HuH-7 (cell line): ENCODE measurements around the gene RBM10.
A peak's percentile ranks its signal among the peaks of the same experiment; 100 is the strongest.

Experiments
- DNase-seq: peaks from one replicate; pipeline ENCODE4 v3.0.0; 2011; ENCODE audit warnings: low spot score

RBM10 gene

DNA sequence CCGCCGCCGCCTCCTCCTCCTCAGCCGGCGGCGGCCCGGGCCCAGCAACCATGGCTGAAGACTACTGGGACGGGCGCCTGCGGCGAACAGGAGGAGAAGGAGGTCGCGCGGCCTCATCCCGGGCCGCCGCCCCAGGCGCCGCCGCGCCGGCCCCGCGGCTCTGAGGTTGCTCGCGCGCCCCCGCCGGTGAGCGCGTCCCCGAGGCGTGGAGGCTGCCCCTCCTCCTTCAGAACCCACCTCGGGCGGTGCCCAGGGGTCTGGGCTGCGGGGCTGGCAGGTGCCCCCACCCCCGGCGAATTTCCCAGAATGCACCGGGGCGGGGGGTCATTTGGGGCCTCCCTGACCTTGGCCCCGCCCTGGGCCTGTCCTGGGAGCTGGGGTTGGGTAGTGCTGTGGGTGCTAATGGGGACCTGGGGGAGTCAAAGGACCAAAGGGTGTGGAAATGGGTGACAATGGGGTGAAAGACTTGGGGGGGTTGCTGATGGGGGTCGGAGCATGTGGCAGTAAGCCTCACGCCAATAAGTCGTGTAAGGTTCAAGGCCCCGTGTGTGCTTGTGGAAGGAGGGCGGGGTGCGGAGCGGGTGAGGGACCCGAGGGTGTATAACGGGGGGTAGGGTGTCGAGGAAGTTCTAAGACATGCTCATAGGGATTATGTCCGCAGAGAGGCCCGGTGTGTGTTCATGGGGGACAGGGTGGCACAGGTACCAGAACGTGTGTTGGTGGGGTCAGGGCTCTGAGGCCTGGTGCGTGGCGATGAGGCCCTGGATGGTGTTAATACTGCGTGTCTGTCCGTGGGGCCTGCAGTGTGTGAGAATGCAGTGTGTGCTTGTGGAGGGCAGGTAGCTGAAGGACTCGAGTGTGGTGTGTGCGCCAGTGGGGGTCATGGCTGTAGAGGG, 74.1 kb downstream of the RBM10 start:
- peak; percentile 33 for DNase-seq

DNA sequence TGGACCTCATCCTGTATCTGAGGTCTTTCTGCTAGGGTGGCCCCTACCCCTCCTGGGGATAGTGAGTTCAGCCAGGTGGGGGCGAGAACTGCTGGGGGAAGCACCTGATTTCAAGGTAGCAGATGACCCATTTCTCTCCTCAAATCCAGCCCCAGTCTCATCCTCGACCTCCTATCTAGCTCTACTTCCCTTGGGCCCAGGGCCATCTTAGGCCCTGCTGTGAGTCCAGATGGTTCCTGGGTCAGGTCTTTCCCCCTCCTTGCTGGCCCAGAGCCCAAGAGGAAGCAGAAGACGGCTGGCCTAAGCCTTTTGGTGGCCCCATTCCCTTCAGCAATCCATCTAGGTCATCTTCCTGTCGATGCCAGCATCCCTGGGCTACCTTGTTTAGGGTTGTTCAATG, 76.7 kb downstream of the RBM10 start:
- no peak for DNase-seq

DNA sequence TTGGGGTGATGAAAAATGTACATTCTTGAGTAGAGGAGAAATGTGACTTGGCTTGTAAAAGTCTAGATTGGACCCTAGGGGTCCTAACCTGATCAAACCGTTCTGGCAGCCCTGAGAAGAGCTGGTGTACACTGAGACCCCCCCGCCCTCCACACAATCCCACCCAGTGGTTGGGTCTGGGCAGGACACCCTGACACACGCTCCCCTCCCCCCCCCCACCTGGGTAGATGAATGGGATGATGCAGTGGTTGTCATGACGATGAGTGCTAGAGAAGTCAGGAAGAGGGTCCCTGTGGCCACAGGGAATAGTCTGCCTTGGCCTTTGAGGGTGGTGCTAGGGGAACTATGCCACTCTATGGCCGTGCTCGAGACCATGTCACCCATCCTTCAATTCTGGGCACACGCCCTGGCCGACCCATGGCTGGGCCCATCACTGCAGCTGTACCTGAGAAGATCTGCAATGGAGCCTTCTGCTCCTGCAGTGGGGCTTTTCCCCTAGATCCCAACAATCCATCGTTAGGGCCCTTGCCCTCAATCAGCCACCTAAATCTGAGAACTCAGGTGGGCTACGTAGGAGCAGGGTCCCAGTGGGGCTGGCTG, 77.8 kb downstream of the RBM10 start:
- no peak for DNase-seq

DNA sequence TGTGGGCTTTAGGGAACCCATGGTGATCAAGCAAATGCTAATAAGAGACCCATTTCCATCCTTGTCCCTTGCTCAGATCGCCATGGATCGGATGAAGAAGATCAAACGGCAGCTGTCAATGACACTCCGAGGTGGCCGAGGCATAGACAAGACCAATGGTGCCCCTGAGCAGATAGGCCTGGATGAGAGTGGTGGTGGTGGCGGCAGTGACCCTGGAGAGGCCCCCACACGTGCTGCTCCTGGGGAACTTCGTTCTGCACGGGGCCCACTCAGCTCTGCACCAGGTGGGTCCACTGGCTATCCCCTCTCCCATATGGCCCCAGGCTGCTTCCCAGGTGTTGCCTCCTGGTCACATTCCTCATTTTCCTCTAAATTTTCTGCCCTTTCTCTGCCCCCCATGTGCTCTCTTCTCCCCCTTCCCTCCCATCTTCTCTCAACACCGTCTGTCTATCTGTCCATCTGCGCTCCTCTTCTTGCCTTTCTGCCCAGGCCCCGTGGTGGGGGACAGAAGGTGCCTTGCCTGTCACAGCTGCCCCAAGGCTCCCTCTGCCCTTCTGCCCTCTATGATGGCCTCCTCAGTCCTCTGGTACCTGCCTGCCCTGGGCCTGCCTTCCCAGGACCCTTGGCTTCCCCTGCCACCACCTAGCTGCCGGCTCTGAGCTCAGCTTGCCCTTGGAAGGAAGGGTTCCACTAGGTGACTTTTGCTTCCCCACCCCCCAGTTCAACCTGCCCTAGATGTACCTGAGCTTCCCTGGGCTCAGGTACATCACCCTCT, 78.6 kb downstream of the RBM10 start:
- DNase-seq, result no peak

DNA sequence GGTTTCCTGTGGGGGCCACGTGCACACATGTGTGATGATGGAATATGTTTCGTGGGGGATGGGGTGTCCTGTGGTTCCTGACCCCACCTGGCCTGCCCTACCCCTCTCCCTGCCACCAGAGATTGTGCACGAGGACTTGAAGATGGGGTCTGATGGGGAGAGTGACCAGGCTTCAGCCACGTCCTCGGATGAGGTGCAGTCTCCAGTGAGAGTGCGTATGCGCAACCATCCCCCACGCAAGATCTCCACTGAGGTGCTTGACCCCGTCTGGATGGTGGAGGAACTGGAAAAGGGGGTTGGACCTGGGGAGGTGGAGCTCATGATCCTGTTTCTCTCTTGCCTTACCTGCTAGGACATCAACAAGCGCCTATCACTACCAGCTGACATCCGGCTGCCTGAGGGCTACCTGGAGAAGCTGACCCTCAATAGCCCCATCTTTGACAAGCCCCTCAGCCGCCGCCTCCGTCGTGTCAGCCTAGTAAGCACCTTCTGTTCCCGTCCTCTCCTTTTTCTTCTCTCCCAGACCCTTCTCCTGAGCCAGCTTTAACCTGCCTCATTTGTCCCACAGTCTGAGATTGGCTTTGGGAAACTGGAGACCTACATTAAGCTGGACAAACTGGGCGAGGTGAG, 79.4 kb downstream of the RBM10 start:
- no peak for DNase-seq

GRCh38 chrX:47224896-47225290, 79.9 kb downstream of the RBM10 start:
- DNase-seq, result no peak

GRCh38 chrX:47226071-47226470, 81.0 kb downstream of the RBM10 start:
- no peak for DNase-seq

- no peak for DNase-seq
Measured at GRCh38 chrX:47226531-47227333, 81.7 kb downstream of the RBM10 start.

GRCh38 chrX:47227334-47227583, 82.2 kb downstream of the RBM10 start:
- DNase-seq, result no peak

DNA sequence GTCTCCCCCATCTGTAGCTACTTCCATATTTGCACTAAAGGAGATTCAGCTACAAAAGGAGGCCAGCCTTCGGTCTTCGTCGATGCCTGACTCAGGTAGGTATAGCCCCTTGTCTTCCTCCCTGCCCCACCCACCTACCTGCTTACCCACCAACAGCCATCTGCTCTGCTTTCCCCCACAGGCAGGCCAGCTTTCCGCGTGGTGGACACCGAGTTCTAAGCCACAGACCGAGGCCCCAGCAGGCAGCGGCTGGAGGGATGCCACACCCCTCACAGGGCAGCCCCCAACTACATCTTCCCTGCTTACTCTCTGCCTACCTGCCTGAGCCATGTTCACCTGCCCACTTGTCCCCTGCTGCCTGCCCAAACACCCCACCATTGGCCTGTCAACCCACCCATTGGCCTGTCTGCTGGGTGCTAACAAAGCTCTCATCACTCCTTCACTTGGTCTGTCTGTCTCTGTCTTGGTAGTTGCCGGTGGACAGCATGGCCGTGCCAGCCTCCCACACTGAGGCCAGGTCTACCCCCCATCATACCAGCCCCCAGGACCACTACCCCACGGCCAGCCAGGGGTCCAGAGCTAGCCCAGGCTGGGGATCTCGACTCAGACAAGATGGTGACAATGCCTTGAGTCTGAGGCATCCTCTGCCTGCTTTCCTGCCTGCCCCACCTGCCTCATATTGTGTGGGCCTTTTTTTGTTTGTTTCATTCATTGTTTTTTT, 83.7 kb downstream of the RBM10 start:
- no peak for DNase-seq

DNA sequence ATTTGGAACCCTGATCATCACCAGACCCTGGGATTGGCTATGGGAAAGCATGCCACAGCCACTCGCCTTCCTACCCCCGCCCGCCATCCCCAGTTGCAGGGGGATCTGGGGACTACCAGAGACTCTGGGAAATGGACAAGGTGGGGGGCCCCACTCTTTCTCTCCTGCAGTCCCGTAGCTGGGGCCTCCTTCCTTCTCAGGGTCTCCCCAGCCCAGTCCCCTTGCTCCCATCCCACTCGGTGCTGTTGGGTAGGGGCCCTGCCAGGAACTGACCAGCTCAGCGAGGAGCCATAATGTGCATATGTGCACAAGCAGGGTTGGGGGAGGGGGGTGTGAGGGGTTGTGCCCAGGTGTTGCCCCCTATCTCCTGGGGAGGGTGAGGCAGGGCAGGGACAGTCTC, 84.4 kb downstream of the RBM10 start:
- DNase-seq, result no peak

- DNase-seq, result no peak
Measured at GRCh38 chrX:47230136-47230868, 85.3 kb downstream of the RBM10 start.

DNA sequence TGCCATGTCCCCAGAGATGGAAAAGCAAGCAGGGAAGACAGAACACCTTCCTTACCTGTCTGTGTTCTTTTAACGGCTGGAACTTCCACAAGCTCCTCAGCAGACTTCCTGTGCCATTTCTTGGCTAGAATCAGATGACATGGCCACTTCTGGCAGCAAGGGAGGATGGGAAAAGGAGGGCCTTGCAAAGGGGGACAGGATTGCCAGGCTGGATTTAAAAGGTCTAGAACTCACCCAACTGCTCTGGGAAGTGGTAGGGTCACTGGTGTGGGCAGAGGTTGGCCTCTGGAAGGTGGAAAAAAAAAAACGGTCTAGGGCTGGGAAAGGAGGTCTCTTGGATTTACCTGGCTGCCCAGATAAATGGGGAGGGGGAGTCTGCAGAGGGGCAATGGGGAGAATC, 86.1 kb downstream of the RBM10 start:
- DNase-seq, result no peak

DNA sequence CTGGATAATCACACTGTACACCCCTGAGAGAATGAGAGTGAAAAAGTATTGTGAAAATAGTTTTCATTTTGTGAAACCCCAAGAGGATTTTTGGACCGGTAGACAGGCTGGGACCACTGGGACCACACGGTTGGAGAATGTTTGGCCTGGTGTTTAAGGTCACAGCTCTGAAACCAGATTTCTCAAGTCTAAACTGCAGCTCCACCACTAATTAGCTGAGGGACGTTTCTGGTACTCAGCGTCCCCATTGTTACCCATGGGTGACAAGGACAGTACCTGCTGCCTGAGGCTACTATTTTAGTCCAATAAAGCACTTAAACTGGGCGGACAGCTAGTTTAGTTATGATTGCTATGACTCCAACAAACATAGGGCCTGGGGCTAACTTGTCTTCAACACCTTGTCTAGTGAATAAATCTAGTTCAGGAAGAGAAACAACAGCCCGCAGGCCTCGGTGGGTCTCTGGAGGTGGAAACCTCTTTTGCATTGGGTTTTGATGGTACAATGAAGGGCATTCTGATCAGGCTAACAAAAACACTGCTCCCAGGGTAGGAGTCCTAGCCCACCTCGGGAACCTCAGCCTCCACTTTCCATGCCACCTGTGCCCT, 87.3 kb downstream of the RBM10 start:
- DNase-seq, result no peak

- peak; percentile 25 for DNase-seq
Measured at GRCh38 chrX:47232803-47233332, 87.8 kb downstream of the RBM10 start, which contains the start of gene USP11. Gene USP11 (plus strand): TSS chrX:47233009. CDS start chrX:47233044, 35 bp downstream.

GRCh38 chrX:47233333-47234113, 88.5 kb downstream of the RBM10 start:
- DNase-seq, result peak; percentile 63

- DNase-seq, result no peak
Measured at GRCh38 chrX:47234583-47234982, 89.6 kb downstream of the RBM10 start.

GRCh38 chrX:47235691-47236103, 90.7 kb downstream of the RBM10 start:
- DNase-seq, result no peak
